Ovary (tissue), 9 donors: ENCODE measurements around the gene CHL1. TPM values are rescaled to one million over a fixed set of nuclear protein-coding genes. Genes with fewer than 3 reads are reported as not detected.

Experiments used
- DNase-seq, 5 donors: peaks; one replicate each; pipeline ENCODE4 v3.0.0-alpha.2; 2019 to 2020
- H3K27ac ChIP-seq, 2 donors: fragments of 200-600 bp; one replicate each; pipeline versions ENCODE4 v1.5.1 to v1.8.0; 2019 to 2022
- H3K27me3 ChIP-seq: fragments of 200-600 bp; one replicate; pipeline ENCODE4 v1.8.0; 2022
- H3K36me3 ChIP-seq: fragments of 200-600 bp; sonication (generic); one replicate; pipeline ENCODE4 v1.5.1; 2019
- H3K4me1 ChIP-seq: one replicate; pipeline ENCODE4 v1.8.1; 2013; ENCODE audit warnings: mild to moderate bottlenecking, moderate library complexity; ENCODE audit not compliant: insufficient read depth
- H3K4me3 ChIP-seq: fragments of 200-600 bp; sonication (generic); one replicate; pipeline ENCODE4 v1.5.1; 2017
- H3K9me3 ChIP-seq, 2 donors: fragments of 200-600 bp in 1 of 2; sonication (generic) in 1 of 2; one replicate each; pipeline versions ENCODE4 v1.5.1 to v1.8.1; 2013 to 2019; ENCODE audit warnings: mild to moderate bottlenecking in 1 of 2, moderate library complexity in 1 of 2
- CTCF ChIP-seq, 3 donors: fragments of 450-650 bp in 2 of 3; fragments of 200-600 bp in 1 of 3; IDR thresholded peaks; one replicate each; pipeline versions ENCODE4 v1.5.1 to v1.8.0; 2016 to 2022; ENCODE audit warnings: antibody characterized with exemption in 3 of 3, mild to moderate bottlenecking in 1 of 3
- EP300 ChIP-seq: sonication (generic); formaldehyde crosslinking; IDR thresholded peaks from one replicate; pipeline ENCODE4 v1.6.1; 2017; ENCODE audit warnings: antibody characterized with exemption
- POLR2A ChIP-seq: fragments of 450-650 bp; IDR thresholded peaks from one replicate; pipeline ENCODE4 v1.6.1; 2017; ENCODE audit warnings: antibody characterized with exemption, mild to moderate bottlenecking, moderate library complexity
- WGBS, 3 donors: extraction: QIAGEN DNeasy Blood & Tissue Kit in 1 of 3; methylation state at CpG; one replicate each; pipeline versions ENCODE4 v1.1.5 to v1.1.7; 2013 to 2017; 5-methylcytosine and 5-hydroxymethylcytosine counted together
- intact Hi-C, 4 donors: fragments of 100-400 bp; cut with DNase I; formaldehyde crosslinking; loops; one replicate each; pipeline versions ENCODE4 v1.11.0 to v1.15.1; 2022 to 2023
- polyA plus RNA-seq, 2 donors: library from polyadenylated mRNA; stranded (reverse); fragments of 200-250 nt in 1 of 2; fragments of 350-450 nt in 1 of 2; fragmentation: Illumina TruSeq in 1 of 2; extraction: RNeasy Lipid Tissue Mini Kit (QIAGEN cat#74804) in 1 of 2; gene quantifications; one replicate each; pipeline ENCODE4 v1.2.3, GENCODE V29; 2013 to 2014
- total RNA-seq, 7 donors: library from RNA; depleted of rRNA in 2 of 7; stranded (reverse); fragments of >200 nt in 2 of 7; fragmentation: NEBNext Ultra II Directional in 3 of 7; extraction: Animal tissue kit (Norgen Biotek cat#: 25700) in 3 of 7; gene quantifications; one replicate each; pipeline versions ENCODE4 v1.1.0 to v1.2.4, GENCODE V29; 2016 to 2023
- donor health status: DM: no; HTN: no; CAD: no; lungs with moderate emphysema.
- donor health status: DM: no; HTN: no; CAD: no.
- donor health status: Bipolar disorder and iron deficiency.
- donor health status: DM: yes; HTN: yes; CAD: no.
- donor health status: DM: no; HTN: no; CAD: no.
- donor health status: DM: yes; HTN: yes; CAD: no.

CHL1 gene
- total and polyA plus RNA-seq, 9 donors: 20.8 to 101 (median 35.7) TPM

- Histone ChIP-seq H3K36me3 (no peaks in the 10 kb centered on the region), H3K27ac (no peak overlapping the region), H3K9me3 (no peaks in the 10 kb centered on the region), H3K27me3 (no peaks in the 10 kb centered on the region), H3K4me3 (no peak overlapping the region), H3K4me1 (no peaks in the 10 kb centered on the region)
- intact Hi-C loops: no loop called here
- no peak for DNase-seq
- WGBS, 3 donors: 86 to 89% (median 88%) methylated on average over 5 of the region's 5 CpGs
- TF ChIP-seq CTCF (IDR thresholded peaks at IDR 0.05): no peak
- no peak for TF ChIP-seq POLR2A
- no peak for TF ChIP-seq EP300
Measured at GRCh38 chr3:335240-335639, 138.7 kb downstream of the CHL1 start.

- no peak for TF ChIP-seq CTCF (IDR thresholded peaks at IDR 0.05)
- no peak for TF ChIP-seq POLR2A
- WGBS, 3 donors: 66 to 84% (median 78%) methylated on average over 5 of the region's 5 CpGs
- no peaks in the 10 kb centered on the region for H3K4me1 ChIP-seq
- intact Hi-C loops: no loop called here
- DNase-seq: no peak
- no peaks in the 10 kb centered on the region for H3K9me3 ChIP-seq
- no peak overlapping the region for H3K4me3 ChIP-seq
- no peak overlapping the region for H3K27ac ChIP-seq
- H3K27me3 ChIP-seq: no peaks in the 10 kb centered on the region
- no peaks in the 10 kb centered on the region for H3K36me3 ChIP-seq
Measured at GRCh38 chr3:339351-339750, 142.8 kb downstream of the CHL1 start.

- no peak for DNase-seq
- TF ChIP-seq CTCF (IDR thresholded peaks at IDR 0.05) (no peak), POLR2A (no peak), EP300 (no peak)
- Histone ChIP-seq H3K27me3 (no peaks in the 10 kb centered on the region), H3K9me3 (no peaks in the 10 kb centered on the region), H3K4me1 (no peaks in the 10 kb centered on the region), H3K36me3 (no peaks in the 10 kb centered on the region), H3K4me3 (no peak overlapping the region), H3K27ac (no peak overlapping the region)
- WGBS, 3 donors: 88 to 96% (median 91%) methylated on average over 4 of the region's 4 CpGs
- intact Hi-C loops: no loop called here
Measured at GRCh38 chr3:341998-342397, 145.4 kb downstream of the CHL1 start.

GRCh38 chr3:346186-346585 lies 149.6 kb downstream of the CHL1 start:
- peaks cover 7% of the 10 kb centered on the region for H3K4me1 ChIP-seq
- no peaks in the 10 kb centered on the region for H3K36me3 ChIP-seq
- no peak overlapping the region for H3K4me3 ChIP-seq
- DNase-seq: no peak
- intact Hi-C loops: no loop called here
- no peaks in the 10 kb centered on the region for H3K9me3 ChIP-seq
- no peaks in the 10 kb centered on the region for H3K27me3 ChIP-seq
- H3K27ac ChIP-seq: no peak overlapping the region
- TF ChIP-seq EP300: no peak
- WGBS, 3 donors: 45 to 75% (median 74%) methylated on average over 1 of the region's 1 CpG

- no peaks in the 10 kb centered on the region for H3K36me3 ChIP-seq
- WGBS, 3 donors: 82 to 89% (median 89%) methylated on average over 3 of the region's 3 CpGs
Measured at GRCh38 chr3:347581-347980, 151.0 kb downstream of the CHL1 start.

More at GRCh38 chr3:347581-347980, 151.0 kb downstream of the CHL1 start:
- no peak for DNase-seq
- peaks cover 7% of the 10 kb centered on the region for H3K4me1 ChIP-seq
- H3K27me3 ChIP-seq: no peaks in the 10 kb centered on the region
- H3K27ac ChIP-seq: no peak overlapping the region
- H3K9me3 ChIP-seq: no peaks in the 10 kb centered on the region
- intact Hi-C loops: no loop called here
- no peak overlapping the region for H3K4me3 ChIP-seq
- TF ChIP-seq EP300 (no peak), POLR2A (no peak), CTCF (IDR thresholded peaks at IDR 0.05) (no peak)
